Caco-2 (cell line): ENCODE results near the gene HEPHL1. TPM values are rescaled to one million over a fixed set of nuclear protein-coding genes. Genes with fewer than 3 reads are reported as not detected.

Experiments used
- BruUV-seq: library from RNA; stranded (reverse); fragments of 400-500 nt; replicated peaks from 2 replicates; lab custom pipeline; 2021; lab: Mats Ljungman, UMichigan
- CTCF ChIA-PET: fragments of 300-600 bp; sonication (Branson Sonifier 250); formaldehyde crosslinking; loops from one replicate; lab custom pipeline; 2022; ENCODE audit warnings: antibody characterized with exemption; lab: Charles Lee
- POLR2A ChIA-PET: fragments of 300-600 bp; sonication (Branson Sonifier 250); formaldehyde crosslinking; loops from one replicate; lab custom pipeline; 2022; ENCODE audit warnings: antibody characterized with exemption; lab: Charles Lee
- DNase-seq, 2 experiments: peaks; one replicate each; pipeline versions ENCODE4 v3.0.0 to v3.0.0-alpha.2; 2020 to 2022
- H3K27me3 ChIP-seq: replicated peaks from 2 replicates; pipeline ENCODE4 v1.6.0; 2011; ENCODE audit warnings: low read length; ENCODE audit not compliant: control insufficient read depth, insufficient read depth
- H3K36me3 ChIP-seq: 2 replicates; pipeline ENCODE4 v1.5.1; 2011; ENCODE audit warnings: low read length; ENCODE audit not compliant: control insufficient read depth, insufficient read depth
- H3K4me1 ChIP-seq: fragments of 250-450 bp; sonication (Bioruptor Pico); 2 replicates; pipeline ENCODE4 v1.5.1; 2020; ENCODE audit warnings: mild to moderate bottlenecking
- H3K4me3 ChIP-seq: 2 replicates; pipeline ENCODE4 v1.5.1; 2011; ENCODE audit warnings: low read depth, mild to moderate bottlenecking, control low read depth, low read length
- H3K9me3 ChIP-seq: fragments of 250-450 bp; sonication (Bioruptor Pico); 2 replicates; pipeline ENCODE4 v1.5.1; 2020; ENCODE audit warnings: mild to moderate bottlenecking, moderate library complexity
- H3K27ac Mint-ChIP-seq: one replicate; pipeline ENCODE4 v1.8.0; 2022; ENCODE audit warnings: mixed read lengths; ENCODE audit not compliant: unreplicated experiment
- H3K27me3 Mint-ChIP-seq: one replicate; pipeline ENCODE4 v1.8.0; 2022; ENCODE audit warnings: mixed read lengths; ENCODE audit not compliant: insufficient read depth, unreplicated experiment
- H3K36me3 Mint-ChIP-seq: one replicate; pipeline ENCODE4 v1.8.0; 2022; ENCODE audit warnings: mild to moderate bottlenecking, mixed read lengths; ENCODE audit not compliant: insufficient read depth, unreplicated experiment
- H3K4me1 Mint-ChIP-seq: one replicate; pipeline ENCODE4 v1.8.0; 2022; ENCODE audit warnings: low read depth, mixed read lengths; ENCODE audit not compliant: unreplicated experiment
- H3K4me3 Mint-ChIP-seq: one replicate; pipeline ENCODE4 v1.8.0; 2022; ENCODE audit warnings: mild to moderate bottlenecking, moderate library complexity, mixed read lengths; ENCODE audit not compliant: unreplicated experiment
- H3K9me3 Mint-ChIP-seq: one replicate; pipeline ENCODE4 v1.8.0; 2022; ENCODE audit warnings: mixed read lengths; ENCODE audit not compliant: unreplicated experiment
- CTCF ChIP-seq, 2 experiments: fragments of 200-600 bp in 1 of 2; IDR thresholded peaks; 1 replicate in 1 of 2; 2 replicates in 1 of 2; pipeline versions ENCODE4 v1.5.1 to v1.8.0; 2011 to 2022; ENCODE audit warnings: antibody characterized with exemption in 1 of 2, control low read depth in 1 of 2, inconsistent platforms in 1 of 2, low read depth in 1 of 2, low read length in 1 of 2, mild to moderate bottlenecking in 1 of 2, moderate library complexity in 1 of 2; ENCODE audit not compliant: insufficient read depth in 1 of 2, severe bottlenecking in 1 of 2, unreplicated experiment in 1 of 2
- intact Hi-C: fragments of 100-400 bp; cut with micrococcal nuclease; formaldehyde crosslinking; loops from one replicate; pipeline ENCODE4 v1.10.0; 2022; ENCODE audit not compliant: unreplicated experiment
- total RNA-seq: library from RNA; stranded (reverse); gene quantifications from 2 replicates; pipeline ENCODE4 v1.2.3, GENCODE V29; 2022

Gene HEPHL1
- total RNA-seq, 1 experiment from 2014 or later, result not detected

GRCh38 chr11:94011478-94011877 is 9.7 kb upstream of the HEPHL1 start:
- no peak for DNase-seq
- Histone ChIP-seq H3K27me3 (no peaks in the 10 kb centered on the region), H3K9me3 (peaks cover 19% of the 10 kb centered on the region; the same call in 1 of the 2 replicates), H3K36me3 (no peaks in the 10 kb centered on the region), H3K4me1 (no peaks in the 10 kb centered on the region), H3K4me3 (no peak overlapping the region)
- ChIA-PET CTCF (no interaction called here), POLR2A (no interaction called here)
- BruUV-seq, result no TSS peak
- Mint-ChIP-seq H3K4me3 (no peak overlapping the region), H3K27me3 (peaks cover 10% of the 10 kb centered on the region), H3K4me1 (no peaks in the 10 kb centered on the region), H3K27ac (no peak overlapping the region), H3K9me3 (peaks cover 38% of the 10 kb centered on the region), H3K36me3 (no peaks in the 10 kb centered on the region)
- no peak for TF ChIP-seq CTCF (IDR thresholded peaks at IDR 0.05; ENCODE audit: insufficient read depth in 1 of 2, low read depth in 1 of 2, low read length in 1 of 2, severe bottlenecking in 1 of 2, unreplicated experiment in 1 of 2)
- intact Hi-C loops, result no loop called here

- no peak for DNase-seq
Observed at GRCh38 chr11:94017446-94017845, 3.7 kb upstream of the HEPHL1 start.

GRCh38 chr11:94018721-94019120 is 2.4 kb upstream of the HEPHL1 start:
- no peaks in the 10 kb centered on the region for H3K4me1 Mint-ChIP-seq
- no peaks in the 10 kb centered on the region for H3K36me3 ChIP-seq
- POLR2A ChIA-PET, result no interaction called here
- no peaks in the 10 kb centered on the region for H3K36me3 Mint-ChIP-seq
- intact Hi-C loops, result no loop called here
- no peaks in the 10 kb centered on the region for H3K27me3 ChIP-seq
- CTCF ChIA-PET, result no interaction called here
- peaks cover 11% of the 10 kb centered on the region; the same call in 1 of the 2 replicates for H3K9me3 ChIP-seq
- H3K27me3 Mint-ChIP-seq, result no peaks in the 10 kb centered on the region
- H3K4me3 ChIP-seq, result no peak overlapping the region
- no peak overlapping the region for H3K4me3 Mint-ChIP-seq
- no peak for DNase-seq
- H3K27ac Mint-ChIP-seq, result no peak overlapping the region
- no peaks in the 10 kb centered on the region for H3K4me1 ChIP-seq
- no TSS peak for BruUV-seq
- no peak for TF ChIP-seq CTCF (IDR thresholded peaks at IDR 0.05; ENCODE audit: insufficient read depth in 1 of 2, low read depth in 1 of 2, low read length in 1 of 2, severe bottlenecking in 1 of 2, unreplicated experiment in 1 of 2)
- peaks cover 22% of the 10 kb centered on the region for H3K9me3 Mint-ChIP-seq

More at GRCh38 chr11:94017446-94017845, 3.7 kb upstream of the HEPHL1 start:
- H3K27me3 ChIP-seq, result no peaks in the 10 kb centered on the region
- H3K36me3 Mint-ChIP-seq, result no peaks in the 10 kb centered on the region
- BruUV-seq, result no TSS peak
- ChIA-PET POLR2A (no interaction called here), CTCF (no interaction called here)
- H3K27me3 Mint-ChIP-seq, result peaks cover 2% of the 10 kb centered on the region
- peaks cover 35% of the 10 kb centered on the region for H3K9me3 Mint-ChIP-seq
- H3K4me1 Mint-ChIP-seq, result no peaks in the 10 kb centered on the region
- no peak overlapping the region for H3K4me3 Mint-ChIP-seq
- H3K36me3 ChIP-seq, result no peaks in the 10 kb centered on the region
- no peak for TF ChIP-seq CTCF (IDR thresholded peaks at IDR 0.05; ENCODE audit: insufficient read depth in 1 of 2, low read depth in 1 of 2, low read length in 1 of 2, severe bottlenecking in 1 of 2, unreplicated experiment in 1 of 2)
- H3K4me1 ChIP-seq, result no peaks in the 10 kb centered on the region
- intact Hi-C loops, result no loop called here
- H3K4me3 ChIP-seq, result no peak overlapping the region
- H3K9me3 ChIP-seq, result peaks cover 16% of the 10 kb centered on the region; the same call in 1 of the 2 replicates
- no peak overlapping the region for H3K27ac Mint-ChIP-seq
